ENCODE measurements around the gene JUN.

The JUN gene

GRCh38 chr1:58783090-58783992, 506 bp downstream of the JUN start:
- no peak for DNase-seq (ENCODE audit: low read depth, low spot score)

DNA sequence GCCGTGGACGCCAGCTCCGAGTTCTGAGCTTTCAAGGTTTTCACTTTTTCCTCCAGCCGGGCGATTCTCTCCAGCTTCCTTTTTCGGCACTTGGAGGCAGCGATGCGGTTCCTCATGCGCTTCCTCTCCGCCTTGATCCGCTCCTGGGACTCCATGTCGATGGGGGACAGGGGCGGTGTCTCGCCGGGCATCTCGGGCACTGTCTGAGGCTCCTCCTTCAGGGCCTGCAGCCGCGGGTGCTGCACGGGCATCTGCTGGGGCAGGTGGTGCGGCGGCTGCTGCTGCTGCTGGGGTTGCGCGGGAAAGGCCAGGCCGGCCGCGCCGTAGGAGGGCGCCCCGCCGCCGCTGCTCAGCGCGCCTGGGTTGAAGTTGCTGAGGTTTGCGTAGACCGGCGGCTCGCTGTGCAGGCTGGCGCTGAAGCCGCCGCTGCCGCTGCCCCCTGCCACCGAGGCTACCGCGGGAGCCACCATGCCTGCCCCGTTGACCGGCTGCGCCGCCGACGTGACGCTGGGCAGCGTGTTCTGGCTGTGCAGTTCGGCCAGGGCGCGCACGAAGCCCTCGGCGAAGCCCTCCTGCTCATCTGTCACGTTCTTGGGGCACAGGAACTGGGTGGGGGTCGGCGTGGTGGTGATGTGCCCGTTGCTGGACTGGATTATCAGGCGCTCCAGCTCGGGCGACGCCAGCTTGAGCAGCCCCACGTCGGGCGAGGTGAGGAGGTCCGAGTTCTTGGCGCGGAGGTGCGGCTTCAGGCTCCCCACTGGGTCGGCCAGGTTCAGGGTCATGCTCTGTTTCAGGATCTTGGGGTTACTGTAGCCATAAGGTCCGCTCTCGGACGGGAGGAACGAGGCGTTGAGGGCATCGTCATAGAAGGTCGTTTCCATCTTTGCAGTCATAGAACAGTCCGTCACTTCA, 1.4 kb downstream of the JUN start:
- DNase-seq (ENCODE audit: low read depth, low spot score): no peak

- DNase-seq (ENCODE audit: low read depth, low spot score): no peak
Observed at GRCh38 chr1:58781541-58782177, 2.2 kb downstream of the JUN start.

GRCh38 chr1:58780836-58781452, 2.9 kb downstream of the JUN start:
- no peak for DNase-seq (ENCODE audit: low read depth, low spot score)

DNA sequence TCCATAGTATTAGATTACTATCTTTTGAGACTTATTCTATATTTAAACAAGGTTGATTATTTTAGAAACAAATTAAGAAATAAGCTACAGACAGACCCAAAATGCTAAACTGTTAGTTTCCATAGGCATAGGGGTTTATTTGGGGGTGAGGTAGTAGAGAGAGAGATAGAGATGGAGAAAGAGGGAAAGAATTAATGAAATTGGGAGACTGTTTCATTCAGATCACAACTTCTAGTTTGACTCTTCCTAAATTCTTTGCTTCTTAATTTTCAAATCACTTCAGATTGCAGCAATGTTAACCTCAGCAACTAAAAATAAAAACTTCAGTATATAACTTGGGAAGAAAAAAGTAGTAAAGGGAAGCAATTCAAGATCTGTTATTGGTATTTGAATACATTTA, 3.4 kb downstream of the JUN start:
- no peak for DNase-seq (ENCODE audit: low read depth, low spot score)

DNA sequence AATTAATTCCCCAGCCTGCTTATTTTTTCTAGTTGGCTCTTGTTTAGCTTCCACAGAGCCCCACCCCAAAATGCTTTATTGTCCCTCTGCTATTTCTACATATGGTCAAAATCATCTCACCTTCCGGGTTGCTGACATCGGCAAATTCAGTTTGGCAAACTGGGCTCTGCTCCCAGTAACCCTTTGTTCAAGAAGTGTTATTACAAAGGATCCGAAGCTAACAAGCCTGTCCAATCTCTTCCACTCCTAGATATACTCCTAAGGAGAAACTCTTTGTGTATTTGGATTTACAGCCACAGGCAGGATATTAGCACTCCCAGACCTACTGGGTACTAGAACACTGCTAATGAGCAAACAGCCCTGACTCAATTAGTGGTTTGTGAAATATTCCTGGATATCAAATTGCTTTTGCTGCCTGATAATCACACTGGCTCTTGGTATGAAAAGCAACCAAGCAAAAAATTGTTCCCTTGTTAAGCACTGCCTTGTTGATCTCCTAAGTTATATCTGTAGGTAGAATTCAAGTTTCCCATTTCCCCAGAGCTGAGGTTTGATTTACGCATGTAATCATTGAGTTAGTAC, 4.0 kb downstream of the JUN start:
- no peak for DNase-seq (ENCODE audit: low read depth, low spot score)

- no peak for DNase-seq (ENCODE audit: low read depth, low spot score)
Observed at GRCh38 chr1:58779059-58779754, 4.6 kb downstream of the JUN start.

DNA sequence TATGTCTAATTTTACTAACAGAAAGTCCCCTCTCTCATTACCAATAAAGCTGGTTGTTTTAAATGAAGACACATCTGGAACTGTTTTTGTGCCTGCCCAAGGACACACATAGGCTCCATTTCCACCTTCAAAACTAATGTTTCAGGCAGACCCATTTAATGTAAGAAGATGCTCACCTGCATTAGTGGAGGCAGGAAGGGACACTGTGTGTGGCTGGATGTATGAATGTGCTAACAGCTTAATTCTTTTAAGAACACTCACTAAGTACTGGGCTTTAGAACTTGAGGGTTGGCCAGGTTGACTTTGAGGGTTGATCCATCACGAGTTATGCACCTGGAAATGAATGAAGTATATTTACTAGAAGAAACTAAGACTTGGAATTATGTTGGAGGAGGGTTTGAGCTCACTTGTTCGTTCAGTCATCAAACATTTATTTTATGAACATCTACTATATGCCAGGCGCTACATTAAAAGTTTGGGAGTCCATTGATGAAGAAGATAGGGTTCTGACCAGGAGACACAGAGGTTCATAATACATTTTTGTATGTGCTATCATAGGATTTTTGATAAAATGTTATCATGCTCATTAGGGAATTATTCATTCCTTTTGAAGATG, 5.4 kb downstream of the JUN start:
- no peak for DNase-seq (ENCODE audit: low read depth, low spot score)

DNA sequence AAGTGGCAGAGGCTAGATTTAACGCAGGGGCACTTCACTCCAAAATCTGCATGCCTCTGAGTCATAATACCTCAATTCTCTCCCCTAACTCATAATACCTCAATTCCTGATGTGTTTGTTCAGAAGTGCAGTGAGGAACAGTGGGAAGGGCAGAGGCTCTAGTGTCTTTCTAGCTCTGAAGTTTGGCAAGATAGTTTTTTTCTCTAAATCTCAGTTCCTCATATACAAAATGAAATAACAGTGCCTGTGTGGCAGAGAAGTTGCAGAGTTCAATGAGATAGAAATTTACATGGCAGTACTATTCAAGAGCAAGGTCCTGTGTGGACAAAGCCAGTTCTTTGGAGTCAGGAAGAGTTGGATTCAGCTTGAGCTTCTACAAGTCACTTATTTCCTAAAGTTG, 9.8 kb downstream of the JUN start:
- DNase-seq (ENCODE audit: low read depth, low spot score): no peak

DNA sequence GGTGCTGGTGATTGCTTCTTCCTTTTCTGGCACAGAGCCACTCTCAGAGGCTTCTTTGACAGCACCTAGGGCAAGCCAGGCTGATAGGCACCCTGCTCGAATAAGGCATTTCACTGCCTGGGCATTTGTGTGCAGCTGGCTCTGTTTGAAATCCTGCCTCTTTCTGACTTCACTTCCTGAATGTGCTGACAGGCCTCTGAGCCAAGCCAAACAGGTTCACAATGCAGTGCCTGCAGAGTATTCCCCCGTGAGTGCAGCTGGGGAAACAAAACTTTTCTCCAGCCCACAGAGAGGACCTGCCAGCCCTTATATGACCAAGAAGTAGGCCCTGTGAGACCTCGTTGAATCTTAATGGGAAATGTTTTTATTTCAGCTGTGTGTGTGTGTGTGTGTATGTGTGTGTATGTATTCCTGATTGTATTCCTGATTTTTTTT, 10.4 kb downstream of the JUN start:
- DNase-seq (ENCODE audit: low read depth, low spot score): peak; percentile 95

- DNase-seq (ENCODE audit: low read depth, low spot score): no peak
Observed at GRCh38 chr1:58769809-58770320, 14.0 kb downstream of the JUN start.

GRCh38 chr1:58768971-58769808, 14.7 kb downstream of the JUN start:
- DNase-seq (ENCODE audit: low read depth, low spot score): no peak

DNA sequence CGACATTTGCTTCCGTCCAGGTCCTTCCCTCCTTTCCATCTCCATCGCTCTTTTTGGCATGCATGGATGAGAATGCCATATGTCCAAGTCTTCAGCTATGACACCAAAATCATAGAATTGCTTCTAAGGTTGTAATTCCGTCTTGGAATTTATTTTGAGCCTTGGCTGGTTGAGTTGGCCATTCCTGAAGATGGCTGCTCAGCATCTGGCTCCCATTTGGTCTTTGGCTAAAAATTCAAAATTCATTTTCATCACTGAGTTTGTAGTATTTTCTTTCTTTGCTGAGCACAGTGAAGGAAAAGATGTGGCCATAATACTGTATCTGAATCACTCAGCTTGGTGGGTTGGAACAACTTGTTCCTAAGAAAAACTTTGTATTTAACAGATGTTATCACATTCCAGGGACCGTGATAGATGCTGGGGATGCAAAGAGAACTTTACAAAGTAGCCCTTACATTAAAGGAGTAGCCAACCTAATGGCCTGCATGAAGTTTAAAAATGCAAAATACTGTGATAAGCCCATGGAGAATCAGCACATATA, 15.6 kb downstream of the JUN start:
- DNase-seq (ENCODE audit: low read depth, low spot score): no peak

DNA sequence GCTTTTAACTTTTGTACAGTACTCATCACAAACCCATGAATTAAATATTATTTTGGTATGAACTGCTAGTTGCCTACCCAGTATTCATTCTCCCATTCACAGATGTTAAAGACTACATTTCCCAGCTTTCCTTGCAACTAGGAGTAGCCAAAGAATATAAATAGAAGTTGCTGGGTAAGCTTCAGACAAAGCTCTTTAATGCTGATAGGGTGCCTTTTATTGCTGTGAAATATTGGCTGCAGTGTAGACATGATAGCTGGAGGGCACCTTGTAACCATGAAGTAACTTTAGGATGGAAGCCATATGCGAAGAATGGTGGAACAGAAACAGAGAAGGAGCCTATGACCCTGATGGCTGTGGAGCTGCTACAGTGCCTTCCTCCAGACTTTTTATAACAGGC, 16.7 kb downstream of the JUN start:
- DNase-seq (ENCODE audit: low read depth, low spot score): no peak

GRCh38 chr1:58765441-58765840, 18.4 kb downstream of the JUN start:
- DNase-seq (ENCODE audit: low read depth, low spot score): no peak

DNA sequence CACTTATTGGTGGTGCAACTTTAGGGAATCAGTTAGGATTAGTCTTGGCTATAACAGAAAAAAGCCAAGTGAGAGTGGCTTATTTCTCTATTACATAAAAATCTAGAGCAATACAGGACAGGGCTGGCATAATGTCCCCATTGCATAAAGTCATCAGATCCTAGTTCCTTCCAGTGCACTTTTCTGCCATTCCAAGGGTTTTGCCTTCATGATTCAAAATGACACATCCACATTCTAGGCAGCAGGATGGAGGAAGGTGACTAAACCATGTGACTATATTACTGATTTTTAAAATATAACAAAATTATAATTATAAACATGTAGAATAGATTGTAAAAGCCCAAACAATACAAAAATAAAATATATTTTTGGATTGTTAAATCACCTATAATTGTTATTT, 18.8 kb downstream of the JUN start:
- no peak for DNase-seq (ENCODE audit: low read depth, low spot score)

GRCh38 chr1:58764294-58764978, 19.4 kb downstream of the JUN start:
- DNase-seq (ENCODE audit: low read depth, low spot score): no peak

GRCh38 chr1:58763214-58763613, 20.6 kb downstream of the JUN start:
- no peak for DNase-seq (ENCODE audit: low read depth, low spot score)
